Measurements from ENCODE around the gene SEC16A. TPM values are rescaled to one million over a fixed set of nuclear protein-coding genes. Genes with fewer than 3 reads are reported as not detected.

Gene SEC16A
- total RNA-seq, 1 donor: 38.4 TPM

GRCh38 chr9:136487672-136488071 is 4.8 kb upstream of the SEC16A start:
- H4K20me1 ChIP-seq (ENCODE audit: insufficient read depth, low read length): peaks cover 7% of the 10 kb centered on the region

GRCh38 chr9:136486823-136487620 is 4.2 kb upstream of the SEC16A start:
- H3K36me3 ChIP-seq (ENCODE audit: insufficient read depth, low read length): no peaks in the 10 kb centered on the region
- H3K27me3 ChIP-seq (ENCODE audit: insufficient read depth, low read length): no peaks in the 10 kb centered on the region
- no peak for TF ChIP-seq CTCF (IDR thresholded peaks at IDR 0.05; ENCODE audit: extremely low read depth, low read depth, low read length)
- H3K4me3 ChIP-seq (ENCODE audit: insufficient read depth, low read length): no peak overlapping the region
- peaks cover 10% of the 10 kb centered on the region for H3K4me1 ChIP-seq (ENCODE audit: insufficient read depth, low read length)
- no peaks in the 10 kb centered on the region for H3K9me3 ChIP-seq (ENCODE audit: low read depth, low read length)
- no peak overlapping the region for H2AFZ ChIP-seq (ENCODE audit: low read length)
- no peak overlapping the region for H3K4me2 ChIP-seq (ENCODE audit: insufficient read depth, low read length)
- peaks cover 8% of the 10 kb centered on the region for H3K79me2 ChIP-seq (ENCODE audit: insufficient read depth, low read length)
- no peak overlapping the region for H3K27ac ChIP-seq (ENCODE audit: low read depth, low read length)
- H4K20me1 ChIP-seq (ENCODE audit: insufficient read depth, low read length): peaks cover 11% of the 10 kb centered on the region
- no peak for DNase-seq (ENCODE audit: insufficient read length, low spot score, missing footprints)

More at GRCh38 chr9:136487672-136488071, 4.8 kb upstream of the SEC16A start:
- Histone ChIP-seq H3K79me2 (ENCODE audit: insufficient read depth, low read length) (peaks cover 2% of the 10 kb centered on the region), H3K4me1 (ENCODE audit: insufficient read depth, low read length) (peaks cover 9% of the 10 kb centered on the region), H2AFZ (ENCODE audit: low read length) (no peak overlapping the region), H3K36me3 (ENCODE audit: insufficient read depth, low read length) (no peaks in the 10 kb centered on the region), H3K27ac (ENCODE audit: low read depth, low read length) (no peak overlapping the region), H3K27me3 (ENCODE audit: insufficient read depth, low read length) (no peaks in the 10 kb centered on the region), H3K4me2 (ENCODE audit: insufficient read depth, low read length) (no peak overlapping the region), H3K9me3 (ENCODE audit: low read depth, low read length) (no peaks in the 10 kb centered on the region), H3K4me3 (ENCODE audit: insufficient read depth, low read length) (no peak overlapping the region)
- TF ChIP-seq CTCF (IDR thresholded peaks at IDR 0.05; ENCODE audit: extremely low read depth, low read depth, low read length): no peak
- DNase-seq (ENCODE audit: insufficient read length, low spot score, missing footprints): no peak

GRCh38 chr9:136486131-136486530 is 3.3 kb upstream of the SEC16A start:
- Histone ChIP-seq H3K9me3 (ENCODE audit: low read depth, low read length) (no peaks in the 10 kb centered on the region), H4K20me1 (ENCODE audit: insufficient read depth, low read length) (peaks cover 19% of the 10 kb centered on the region), H3K4me3 (ENCODE audit: insufficient read depth, low read length) (no peak overlapping the region), H3K79me2 (ENCODE audit: insufficient read depth, low read length) (peaks cover 17% of the 10 kb centered on the region), H3K36me3 (ENCODE audit: insufficient read depth, low read length) (no peaks in the 10 kb centered on the region), H3K4me2 (ENCODE audit: insufficient read depth, low read length) (no peak overlapping the region), H3K27me3 (ENCODE audit: insufficient read depth, low read length) (no peaks in the 10 kb centered on the region), H2AFZ (ENCODE audit: low read length) (no peak overlapping the region), H3K27ac (ENCODE audit: low read depth, low read length) (no peak overlapping the region), H3K4me1 (ENCODE audit: insufficient read depth, low read length) (peaks cover 18% of the 10 kb centered on the region)
- no peak for TF ChIP-seq CTCF (IDR thresholded peaks at IDR 0.05; ENCODE audit: extremely low read depth, low read depth, low read length)
- no peak for DNase-seq (ENCODE audit: insufficient read length, low spot score, missing footprints)

Measured in osteoblast (primary cell).